Fibroblast of gingiva (primary cell): Measurements from ENCODE around the gene ARSD.
"Not testable (repeated sequence)": the region's sequence is repeated elsewhere in the genome, so short reads cannot be mapped to it uniquely, and the experiment has no call there.

Experiments
- DNase-seq: peaks from one replicate; pipeline ENCODE4 v3.0.0-alpha.2; 2011; ENCODE audit warnings: low read depth

ARSD gene

GRCh38 chrX:2933125-2933900 is 4.2 kb upstream of the ARSD start:
- DNase-seq = no peak

- DNase-seq = no peak
Observed at GRCh38 chrX:2931612-2932011, 2.5 kb upstream of the ARSD start.

- no peak for DNase-seq
Observed at GRCh38 chrX:2931155-2931554, 2.0 kb upstream of the ARSD start.

- no peak for DNase-seq
Observed at GRCh38 chrX:2928191-2928582, 952 bp downstream of the ARSD start.

GRCh38 chrX:2926664-2927275 is 2.4 kb downstream of the ARSD start:
- no peak for DNase-seq

- DNase-seq = not testable (repeated sequence)
Observed at GRCh38 chrX:2926255-2926654, 2.9 kb downstream of the ARSD start.

GRCh38 chrX:2924151-2924550 is 5.0 kb downstream of the ARSD start:
- no peak for DNase-seq

GRCh38 chrX:2921750-2922149 is 7.4 kb downstream of the ARSD start:
- no peak for DNase-seq

GRCh38 chrX:2921193-2921592 is 7.9 kb downstream of the ARSD start:
- DNase-seq = no peak

- DNase-seq = no peak
Observed at GRCh38 chrX:2917767-2918166, 11.4 kb downstream of the ARSD start.

- DNase-seq = no peak
Observed at GRCh38 chrX:2913118-2913517, 16.0 kb downstream of the ARSD start.

GRCh38 chrX:2910109-2910508 is 19.0 kb downstream of the ARSD start:
- DNase-seq = no peak

- no peak for DNase-seq
Observed at GRCh38 chrX:2908125-2908685, 20.9 kb downstream of the ARSD start.

GRCh38 chrX:2907295-2907694 is 21.8 kb downstream of the ARSD start:
- DNase-seq = no peak

- no peak for DNase-seq
Observed at GRCh38 chrX:2903366-2903765, 25.8 kb downstream of the ARSD start.

GRCh38 chrX:2902841-2903240 is 26.3 kb downstream of the ARSD start:
- DNase-seq = no peak

- DNase-seq = no peak
Observed at GRCh38 chrX:2901367-2902036, 27.6 kb downstream of the ARSD start.

GRCh38 chrX:2898846-2899512 is 30.2 kb downstream of the ARSD start:
- DNase-seq = no peak

GRCh38 chrX:2897690-2898623 is 31.2 kb downstream of the ARSD start:
- not testable (repeated sequence) for DNase-seq

GRCh38 chrX:2897311-2897689 is 31.8 kb downstream of the ARSD start:
- DNase-seq = no peak

GRCh38 chrX:2894885-2895292 is 34.2 kb downstream of the ARSD start:
- DNase-seq = no peak
